HCT116 (cell line): ENCODE measurements around the gene HTR1A. TPM values are rescaled to one million over a fixed set of nuclear protein-coding genes. Genes with fewer than 3 reads are reported as not detected.

ENCODE experiments used
- ATAC-seq: fragments of 200-7000 bp; cut with Tn5 transposase; 2 replicates; pipeline ENCODE4 v1.9.1; 2020; ENCODE audit warnings: mild to moderate bottlenecking, moderate library complexity
- BruUV-seq: library from RNA; stranded (reverse); fragments of 400-500 nt; replicated peaks from 2 replicates; lab custom pipeline; 2021; lab: Mats Ljungman, UMichigan
- CTCF ChIA-PET: fragments of 300-600 bp; sonication (Branson Sonifier 250); formaldehyde crosslinking; loops from one replicate; lab custom pipeline; 2021; ENCODE audit warnings: antibody characterized with exemption; lab: Charles Lee
- POLR2A ChIA-PET: fragments of 300-600, 350-600 bp; sonication (Branson Sonifier 250); formaldehyde crosslinking; loops from one replicate; lab custom pipeline; 2021; ENCODE audit warnings: antibody characterized with exemption; lab: Charles Lee
- RAD21 ChIA-PET, 2 experiments: fragments of 300-600 bp; sonication (Branson Sonifier 250); formaldehyde crosslinking; loops; one replicate each; lab custom pipeline; 2023; ENCODE audit warnings: low total read pairs in 2 of 2; ENCODE audit not compliant: uncharacterized antibody in 2 of 2, unreplicated experiment in 2 of 2, low non-redundant PET in 1 of 2; lab: Charles Lee
- DNase-seq: peaks from one replicate; pipeline ENCODE4 v3.0.0-alpha.2; 2010; ENCODE audit warnings: low read depth, low spot score
- H2AFZ ChIP-seq: fragments of 200-600 bp; shearing (Covaris generic), sonication (generic); 2 replicates; pipeline ENCODE4 v1.6.1; 2017; ENCODE audit warnings: low read depth, mixed run types, mixed read lengths, antibody characterized with exemption, low read length; ENCODE audit not compliant: poor library complexity, severe bottlenecking
- H3K27ac ChIP-seq: 2 replicates; pipeline ENCODE4 v1.5.1; 2012; ENCODE audit warnings: low read depth, low read length
- H3K27me3 ChIP-seq: fragments of 200-600 bp; sonication (generic); 2 replicates; pipeline ENCODE4 v1.6.1; 2016; ENCODE audit warnings: mixed run types, low read length, mixed read lengths; ENCODE audit not compliant: insufficient read depth
- H3K36me3 ChIP-seq, 2 experiments: fragments of 200-500 bp in 1 of 2; fragments of 200-600 bp in 1 of 2; sonication (Bioruptor generic) in 1 of 2; sonication (generic) in 1 of 2; 2 replicates each; pipeline versions ENCODE4 v1.5.1 to v1.6.1; 2014 to 2016; ENCODE audit warnings: low read length in 2 of 2, inconsistent platforms in 1 of 2, mixed read lengths in 1 of 2, mixed run types in 1 of 2; ENCODE audit not compliant: insufficient read depth in 2 of 2, control insufficient read depth in 1 of 2
- H3K4me1 ChIP-seq, 2 experiments: fragments of 200-600 bp in 1 of 2; sonication (generic) in 1 of 2; 2 replicates each; pipeline versions ENCODE4 v1.5.1 to v1.6.1; 2012 to 2017; ENCODE audit warnings: low read length in 2 of 2, inconsistent platforms in 1 of 2, mild to moderate bottlenecking in 1 of 2, mixed read lengths in 1 of 2, mixed run types in 1 of 2, moderate library complexity in 1 of 2; ENCODE audit not compliant: insufficient read depth in 2 of 2, control insufficient read depth in 1 of 2
- H3K4me2 ChIP-seq: fragments of 200-600 bp; sonication (generic); 2 replicates; pipeline ENCODE4 v1.6.1; 2017; ENCODE audit warnings: mixed run types, low read length, mixed read lengths
- H3K4me3 ChIP-seq, 2 experiments: fragments of 200-600 bp in 1 of 2; sonication (generic) in 1 of 2; replicated peaks in 1 of 2; 2 replicates each; pipeline ENCODE4 v1.5.1; 2011 to 2016; ENCODE audit warnings: low read length in 2 of 2, control low read depth in 1 of 2, low read depth in 1 of 2, mild to moderate bottlenecking in 1 of 2, mixed read lengths in 1 of 2, mixed run types in 1 of 2
- H3K79me2 ChIP-seq: fragments of 200-600 bp; sonication (generic); 2 replicates; pipeline ENCODE4 v1.6.1; 2017; ENCODE audit warnings: mild to moderate bottlenecking, mixed run types, low read length, moderate library complexity, mixed read lengths; ENCODE audit not compliant: insufficient read depth
- H3K9ac ChIP-seq: fragments of 200-600 bp; sonication (generic); 2 replicates; pipeline ENCODE4 v1.6.1; 2016; ENCODE audit warnings: low read length, mixed read lengths
- H3K9me2 ChIP-seq: fragments of 200-600 bp; sonication (generic), shearing (Covaris generic); 2 replicates; pipeline ENCODE4 v1.6.1; 2017; ENCODE audit warnings: mixed run types, mild to moderate bottlenecking, moderate library complexity; ENCODE audit not compliant: insufficient read depth
- H3K9me3 ChIP-seq, 2 experiments: fragments of 200-500 bp in 1 of 2; fragments of 200-600 bp in 1 of 2; sonication (Bioruptor generic) in 1 of 2; sonication (generic) in 1 of 2; 2 replicates each; pipeline ENCODE4 v1.6.1; 2014 to 2017; ENCODE audit warnings: low read length in 2 of 2, mixed read lengths in 2 of 2, inconsistent platforms in 1 of 2, low read depth in 1 of 2, mild to moderate bottlenecking in 1 of 2, mixed run types in 1 of 2, moderate library complexity in 1 of 2; ENCODE audit not compliant: control insufficient read depth in 1 of 2, insufficient read depth in 1 of 2
- H4K20me1 ChIP-seq: fragments of 200-600 bp; sonication (generic), shearing (Covaris generic); 2 replicates; pipeline ENCODE4 v1.6.1; 2017; ENCODE audit warnings: mixed run types, mild to moderate bottlenecking, moderate library complexity; ENCODE audit not compliant: insufficient read depth
- CEBPB ChIP-seq: IDR thresholded peaks from 2 replicates; pipeline ENCODE4 v1.6.1; 2012; ENCODE audit warnings: low read depth
- ELF1 ChIP-seq: IDR thresholded peaks from 2 replicates; pipeline ENCODE4 v1.6.1; 2012; ENCODE audit warnings: low read depth, borderline replicate concordance
- JUND ChIP-seq: IDR thresholded peaks from 2 replicates; pipeline ENCODE4 v1.6.1; 2012
- RAD21 ChIP-seq: IDR thresholded peaks from 2 replicates; pipeline ENCODE4 v1.6.1; 2012; ENCODE audit warnings: low read depth, mild to moderate bottlenecking
- REST ChIP-seq: IDR thresholded peaks from 2 replicates; pipeline ENCODE4 v1.6.1; 2012; ENCODE audit warnings: low read depth
- TCF7L2 ChIP-seq: IDR thresholded peaks from 2 replicates; pipeline ENCODE4 v1.7.0; 2011; ENCODE audit warnings: borderline replicate concordance, inconsistent platforms; ENCODE audit not compliant: insufficient read depth, insufficient read length; ENCODE audit errors: extremely low read depth
- ZFX ChIP-seq: fragments of 450-650 bp; IDR thresholded peaks from 2 replicates; pipeline ENCODE4 v1.6.1; 2017
- intact Hi-C: fragments of 100-400 bp; cut with micrococcal nuclease; formaldehyde crosslinking; loops from 2 replicates; pipeline ENCODE4 v1.10.0; 2022
- total RNA-seq: library from RNA; stranded (reverse); gene quantifications from one replicate; pipeline ENCODE4 v1.2.1, GENCODE V29; 2021; ENCODE audit not compliant: unreplicated experiment
- TF ChIP-seq, protein P1 (sequence below): IDR thresholded peaks from 2 replicates; pipeline ENCODE4 v1.6.1; 2012

HTR1A gene
- total RNA-seq, 1 experiment from 2014 or later = not detected

DNA sequence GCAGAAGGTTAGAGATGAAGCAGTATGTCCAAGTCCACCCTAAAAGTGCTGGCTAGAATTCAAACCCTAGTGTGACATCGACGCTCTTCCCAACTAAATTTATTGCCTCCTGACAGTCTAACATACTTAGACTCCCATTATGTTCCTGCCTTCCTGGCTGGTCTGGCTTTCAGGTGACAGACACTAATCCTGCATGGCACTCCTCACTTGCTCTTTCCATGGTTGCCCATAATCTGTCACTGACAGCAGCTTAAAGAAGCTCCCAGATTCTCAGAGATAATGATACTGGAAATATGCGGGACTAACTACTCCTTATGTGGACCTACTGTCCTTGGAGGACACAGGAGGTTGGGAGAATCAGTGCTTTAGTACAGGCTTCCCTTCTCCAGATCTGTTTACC lies 41.7 kb upstream of the HTR1A start (continued):
- no peak for TF ChIP-seq REST
- no peak for TF ChIP-seq ELF1
- TF ChIP-seq ZFX = no peak

- intact Hi-C loops = no loop called here
- TF ChIP-seq REST = no peak
- TF ChIP-seq, protein P1, sequence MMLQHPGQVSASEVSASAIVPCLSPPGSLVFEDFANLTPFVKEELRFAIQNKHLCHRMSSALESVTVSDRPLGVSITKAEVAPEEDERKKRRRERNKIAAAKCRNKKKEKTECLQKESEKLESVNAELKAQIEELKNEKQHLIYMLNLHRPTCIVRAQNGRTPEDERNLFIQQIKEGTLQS = no peak
- no peak for TF ChIP-seq TCF7L2
- TF ChIP-seq RAD21 = no peak
- TF ChIP-seq JUND = no peak
- TF ChIP-seq CEBPB = no peak
- CTCF ChIA-PET = no interaction called here
- no peaks in the 10 kb centered on the region for H3K36me3 ChIP-seq
- no peak overlapping the region for H3K4me2 ChIP-seq
- no peak overlapping the region for H2AFZ ChIP-seq
- no peaks in the 10 kb centered on the region for H3K4me1 ChIP-seq
- POLR2A ChIA-PET = no interaction called here
- H3K27me3 ChIP-seq = no peaks in the 10 kb centered on the region
- ATAC-seq = no peak
- H3K9me2 ChIP-seq = no peaks in the 10 kb centered on the region
- H3K4me3 ChIP-seq = no peak overlapping the region
- no peak overlapping the region for H3K9ac ChIP-seq
- H3K9me3 ChIP-seq = peaks cover 4 to 18% of the 10 kb centered on the region in 2 experiments; a peak in 2 of 4 replicates
- no peak overlapping the region for H3K27ac ChIP-seq
- RAD21 ChIA-PET = no interaction called here
- no peaks in the 10 kb centered on the region for H3K79me2 ChIP-seq
- no TSS peak for BruUV-seq
- no peaks in the 10 kb centered on the region for H4K20me1 ChIP-seq
- DNase-seq = no peak
Observed at GRCh38 chr5:64000096-64000495, 37.9 kb upstream of the HTR1A start.
